CD4-positive, alpha-beta T cell treated with Interleukin-1 beta for 1 hour (primary cell): Measurements from ENCODE around the gene ECHDC1.
"Not testable (repeated sequence)": the region's sequence is repeated elsewhere in the genome, so short reads cannot be mapped to it uniquely, and the experiment has no call there.

Source experiments
- DNase-seq, 2 donors: peaks; one replicate each; pipeline ENCODE4 v3.0.0-alpha.2; 2020 to 2022

ECHDC1 gene

GRCh38 chr6:127342946-127343808, at the start of gene ECHDC1:
Gene ECHDC1, minus strand, starts transcription at chr6:127343609. Its CDS starts 12,581 bp downstream, at chr6:127331028.
- DNase-seq, result peak; percentile 69 to 72

- no peak for DNase-seq
Measured at GRCh38 chr6:127392301-127392700, 48.9 kb upstream of the ECHDC1 start.

- DNase-seq, result no peak
Measured at GRCh38 chr6:127391094-127391953, 47.9 kb upstream of the ECHDC1 start.

DNA sequence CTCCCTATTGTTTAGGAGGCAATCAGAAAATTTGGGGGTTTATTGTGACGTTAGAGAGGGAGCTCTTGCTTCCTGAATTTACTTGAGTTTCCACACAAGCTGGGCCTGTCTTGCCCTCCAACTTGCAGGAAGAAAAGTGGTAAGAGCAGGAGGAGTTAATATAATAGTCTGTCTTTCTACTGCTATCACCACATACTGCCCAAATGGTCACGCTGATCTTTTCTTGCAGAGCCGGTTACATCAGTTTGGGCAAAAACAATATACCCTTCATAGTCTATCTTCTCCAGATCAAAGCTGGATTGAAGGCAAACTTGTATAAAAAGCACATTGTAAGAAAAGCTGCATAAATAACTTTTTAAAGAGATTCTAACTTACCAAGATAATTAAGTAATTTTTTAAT, 46.3 kb upstream of the ECHDC1 start:
- no peak for DNase-seq

- no peak for DNase-seq
Measured at GRCh38 chr6:127385668-127386430, 42.4 kb upstream of the ECHDC1 start.

- DNase-seq, result not testable (repeated sequence)
Measured at GRCh38 chr6:127384848-127385247, 41.4 kb upstream of the ECHDC1 start.

- DNase-seq, result no peak
Measured at GRCh38 chr6:127383988-127384387, 40.6 kb upstream of the ECHDC1 start.

DNA sequence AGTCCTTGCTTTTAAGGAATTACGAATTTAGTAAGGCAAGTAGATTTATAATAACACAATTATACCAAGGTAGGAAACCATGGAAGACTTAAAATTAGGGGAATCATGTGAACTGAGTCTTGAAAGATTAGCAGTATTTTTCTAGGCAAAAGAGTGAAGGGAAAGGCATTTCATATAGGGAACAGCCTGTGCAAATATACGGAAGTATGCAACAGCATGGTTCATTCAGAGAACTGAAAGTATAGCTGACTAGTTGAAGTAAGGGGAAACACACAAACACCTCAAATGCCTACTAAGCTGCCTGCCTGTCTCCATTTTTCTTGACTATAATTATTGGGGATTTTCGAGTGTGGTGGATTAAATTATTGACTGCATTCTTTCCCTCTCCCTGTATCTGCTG, 39.0 kb upstream of the ECHDC1 start:
- no peak for DNase-seq

DNA sequence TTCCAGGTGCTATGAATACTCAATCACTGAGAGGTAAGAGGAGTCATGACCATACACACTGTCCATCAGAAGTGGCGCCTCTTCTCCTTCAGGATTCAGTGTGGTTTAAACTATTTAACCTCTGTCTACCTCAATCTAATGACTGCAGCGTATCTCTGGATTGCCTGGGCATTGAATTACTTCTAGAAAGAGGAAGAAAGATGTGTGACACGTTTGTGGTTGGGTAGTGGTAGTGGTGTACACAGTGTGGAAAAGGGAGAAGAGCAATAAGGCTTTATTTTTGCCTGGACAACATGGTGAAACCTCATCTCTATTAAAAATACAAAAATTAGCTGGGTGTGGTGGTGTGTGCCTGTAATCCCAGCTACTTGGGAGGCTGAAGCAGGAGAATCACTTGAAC, 38.0 kb upstream of the ECHDC1 start:
- no peak for DNase-seq

GRCh38 chr6:127376685-127377084, 33.3 kb upstream of the ECHDC1 start:
- DNase-seq, result no peak

DNA sequence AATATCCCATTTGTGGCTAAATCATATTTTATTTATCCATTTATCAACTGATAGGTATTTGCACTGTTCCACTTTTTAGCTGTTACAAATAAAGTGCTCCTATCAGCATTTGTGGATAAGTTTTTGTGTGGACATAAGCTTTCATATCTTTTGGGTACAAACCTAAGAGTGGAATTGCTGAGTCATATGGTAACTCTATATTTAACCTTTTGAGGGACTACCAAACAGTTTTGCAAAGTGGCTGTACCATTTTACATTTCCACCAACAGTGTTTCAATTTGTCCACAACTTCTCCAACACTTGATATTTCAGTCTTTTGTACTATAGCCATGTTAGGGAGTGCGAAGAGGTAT, 23.6 kb upstream of the ECHDC1 start:
- no peak for DNase-seq

- DNase-seq, result peak in 1 of 2 donors; percentile 64
Measured at GRCh38 chr6:127366282-127367022, 23.0 kb upstream of the ECHDC1 start.

- DNase-seq, result no peak
Measured at GRCh38 chr6:127365874-127366273, 22.5 kb upstream of the ECHDC1 start.

DNA sequence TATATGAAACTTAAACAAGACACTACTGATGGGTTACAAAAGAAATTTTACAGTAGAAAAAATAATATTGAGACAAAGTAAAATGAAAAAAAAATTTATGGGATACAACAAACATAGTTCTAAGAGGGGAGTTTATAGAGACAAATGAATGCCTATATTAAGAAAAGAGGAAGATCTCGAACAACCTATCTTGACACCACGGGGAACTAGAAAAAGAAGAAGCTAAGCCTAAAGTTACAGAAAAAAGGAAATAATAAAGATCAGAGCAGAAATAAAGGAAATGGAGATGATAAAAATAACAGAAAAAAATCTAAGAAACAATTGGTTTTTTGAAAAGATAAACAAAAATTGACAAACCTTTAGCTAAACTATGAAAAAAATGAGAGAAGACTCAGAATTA, 9.1 kb upstream of the ECHDC1 start:
- no peak for DNase-seq

DNA sequence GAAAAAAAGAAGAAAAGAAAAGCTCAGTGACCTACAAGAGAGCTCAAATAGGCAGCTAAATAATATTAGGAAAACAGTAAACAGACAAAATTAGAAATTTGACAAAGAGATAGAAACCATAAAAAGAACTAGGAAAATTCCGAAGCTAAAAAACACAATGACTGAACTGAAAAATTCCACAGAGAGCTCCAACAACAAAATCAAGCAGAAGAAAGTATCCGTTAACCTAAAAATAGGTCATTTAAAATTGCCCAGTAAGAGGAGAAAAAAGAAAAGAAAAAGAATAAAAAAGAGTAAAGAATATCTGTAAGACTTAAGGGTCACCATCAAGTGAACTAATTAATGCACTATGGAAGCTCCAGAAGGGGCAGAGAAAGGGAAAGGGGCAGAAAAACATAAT, 6.6 kb upstream of the ECHDC1 start:
- no peak for DNase-seq

- DNase-seq, result no peak
Measured at GRCh38 chr6:127348028-127348661, 4.7 kb upstream of the ECHDC1 start.

DNA sequence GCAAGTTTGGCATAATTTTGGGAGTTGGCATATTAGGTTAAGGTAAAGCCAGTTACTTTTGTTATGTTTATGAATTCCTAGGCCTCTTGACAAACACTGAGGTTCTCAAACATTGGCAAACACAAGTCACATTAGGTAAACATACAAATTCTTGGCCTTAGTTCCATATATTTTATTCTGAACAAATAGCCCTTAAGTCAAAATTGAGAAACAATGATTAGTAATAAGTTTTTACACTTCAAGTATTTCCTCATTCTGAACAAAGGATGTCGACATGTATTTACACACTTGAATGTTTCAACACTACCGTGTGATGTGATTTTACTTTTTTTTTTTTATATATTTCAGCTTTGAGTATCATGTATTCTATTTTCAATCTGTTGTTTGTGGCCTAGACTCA, 3.8 kb upstream of the ECHDC1 start:
- DNase-seq, result no peak

DNA sequence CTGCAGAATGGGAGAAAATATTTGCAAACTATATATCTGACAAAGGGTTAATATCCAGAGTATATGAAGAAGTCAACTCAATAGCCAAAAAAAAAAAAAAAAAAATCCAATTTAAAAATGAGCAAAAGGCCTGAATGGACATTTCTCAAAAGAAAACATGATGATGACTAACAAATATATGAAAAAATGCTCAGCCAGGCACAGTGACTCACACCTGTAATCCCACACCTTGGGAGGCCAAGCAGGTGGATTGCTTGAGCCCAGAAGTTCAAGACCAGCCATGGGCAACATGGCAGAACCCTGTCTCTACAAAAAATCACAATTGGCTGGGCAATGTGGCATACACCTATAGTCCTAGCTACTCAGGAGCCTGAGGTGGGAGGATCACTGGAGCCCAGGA, 2.1 kb upstream of the ECHDC1 start:
- no peak for DNase-seq

GRCh38 chr6:127343809-127344659, 625 bp upstream of the ECHDC1 start:
- peak in 1 of 2 donors; percentile 8 for DNase-seq

DNA sequence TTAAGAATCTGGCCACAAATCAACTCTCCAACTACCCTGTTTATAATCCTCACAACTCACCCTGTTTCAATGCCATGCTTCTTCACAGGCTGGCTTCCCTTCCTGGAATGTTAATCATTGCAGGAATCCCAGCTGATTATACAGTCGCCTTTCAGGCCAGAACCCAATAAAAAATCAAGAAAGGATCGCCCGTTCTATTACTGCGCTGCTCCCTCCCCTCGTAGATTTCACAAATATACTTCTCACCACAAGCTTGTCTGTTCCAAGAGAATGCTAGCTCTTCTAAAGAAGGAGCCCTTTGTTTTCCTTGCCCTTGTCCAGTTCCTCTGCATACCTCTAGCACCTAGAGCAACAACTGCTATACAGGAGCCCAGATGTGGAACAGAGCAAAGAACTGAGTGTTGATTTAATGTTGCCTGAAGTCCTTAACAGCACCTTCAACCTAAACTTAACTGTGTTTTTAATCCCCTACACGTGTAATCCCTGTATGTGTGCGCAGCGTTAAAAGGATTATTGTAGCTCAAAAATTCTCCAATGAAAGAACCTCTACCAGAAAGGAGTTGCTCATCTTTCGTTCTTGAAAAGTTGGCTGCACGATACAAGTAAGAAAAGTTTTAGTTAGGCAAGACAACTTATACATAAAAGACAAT, 988 bp downstream of the ECHDC1 start:
- DNase-seq, result no peak
